GM23248 (cell line): ENCODE results near the gene APMAP.

Experiments
- EZH2 ChIP-seq: fragments of 200-600 bp; sonication (generic); IDR thresholded peaks from 2 replicates; pipeline ENCODE4 v1.6.1; 2018; ENCODE audit warnings: antibody characterized with exemption, mild to moderate bottlenecking; ENCODE audit not compliant: insufficient read depth, poor library complexity, severe bottlenecking
- EZH2phosphoT487 ChIP-seq: fragments of 200-600 bp; sonication (generic); IDR thresholded peaks from 2 replicates; pipeline ENCODE4 v1.6.1; 2018; ENCODE audit warnings: antibody characterized with exemption, moderate library complexity, mild to moderate bottlenecking, low read depth; ENCODE audit not compliant: insufficient read depth

DNA sequence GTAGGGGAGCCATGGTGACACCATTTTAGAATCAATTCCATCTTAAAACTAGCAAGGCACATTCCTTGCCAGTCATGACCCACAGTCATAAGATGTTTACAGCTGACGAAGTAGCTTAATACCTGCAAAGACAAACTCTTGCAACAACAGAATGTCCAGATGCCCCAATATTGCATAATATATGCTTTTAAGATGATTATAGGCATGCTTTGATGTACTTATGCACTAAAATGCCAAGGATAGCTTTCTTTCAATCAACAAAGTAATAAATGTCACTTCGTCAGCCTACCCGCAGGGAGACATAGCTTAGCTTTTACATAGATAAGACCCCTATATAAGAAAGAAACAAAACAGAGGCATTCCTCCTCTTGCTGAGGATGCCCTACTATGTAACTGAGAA, 38.7 kb upstream of the APMAP start:
- TF ChIP-seq EZH2phosphoT487 (no peak), EZH2 (no peak)
